ENCODE data around the gene PANK1.
A peak's percentile ranks its signal among the peaks of the same experiment; 100 is the strongest.

- TF ChIP-seq, protein P1, sequence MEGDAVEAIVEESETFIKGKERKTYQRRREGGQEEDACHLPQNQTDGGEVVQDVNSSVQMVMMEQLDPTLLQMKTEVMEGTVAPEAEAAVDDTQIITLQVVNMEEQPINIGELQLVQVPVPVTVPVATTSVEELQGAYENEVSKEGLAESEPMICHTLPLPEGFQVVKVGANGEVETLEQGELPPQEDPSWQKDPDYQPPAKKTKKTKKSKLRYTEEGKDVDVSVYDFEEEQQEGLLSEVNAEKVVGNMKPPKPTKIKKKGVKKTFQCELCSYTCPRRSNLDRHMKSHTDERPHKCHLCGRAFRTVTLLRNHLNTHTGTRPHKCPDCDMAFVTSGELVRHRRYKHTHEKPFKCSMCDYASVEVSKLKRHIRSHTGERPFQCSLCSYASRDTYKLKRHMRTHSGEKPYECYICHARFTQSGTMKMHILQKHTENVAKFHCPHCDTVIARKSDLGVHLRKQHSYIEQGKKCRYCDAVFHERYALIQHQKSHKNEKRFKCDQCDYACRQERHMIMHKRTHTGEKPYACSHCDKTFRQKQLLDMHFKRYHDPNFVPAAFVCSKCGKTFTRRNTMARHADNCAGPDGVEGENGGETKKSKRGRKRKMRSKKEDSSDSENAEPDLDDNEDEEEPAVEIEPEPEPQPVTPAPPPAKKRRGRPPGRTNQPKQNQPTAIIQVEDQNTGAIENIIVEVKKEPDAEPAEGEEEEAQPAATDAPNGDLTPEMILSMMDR (IDR thresholded peaks at IDR 0.05; ENCODE audit: insufficient read depth, low read depth, low read length): no peak
- peak; percentile 46 for TF ChIP-seq EZH2 (IDR thresholded peaks at IDR 0.05; ENCODE audit: insufficient read depth, low read length)
Observed at GRCh38 chr10:89535171-89536012, 109.7 kb downstream of the PANK1 start, which contains the start of gene SLC16A12.
